Measurements from ENCODE around the gene ARHGAP4.
A peak's percentile ranks its signal among the peaks of the same experiment; 100 is the strongest.

Gene ARHGAP4

DNA sequence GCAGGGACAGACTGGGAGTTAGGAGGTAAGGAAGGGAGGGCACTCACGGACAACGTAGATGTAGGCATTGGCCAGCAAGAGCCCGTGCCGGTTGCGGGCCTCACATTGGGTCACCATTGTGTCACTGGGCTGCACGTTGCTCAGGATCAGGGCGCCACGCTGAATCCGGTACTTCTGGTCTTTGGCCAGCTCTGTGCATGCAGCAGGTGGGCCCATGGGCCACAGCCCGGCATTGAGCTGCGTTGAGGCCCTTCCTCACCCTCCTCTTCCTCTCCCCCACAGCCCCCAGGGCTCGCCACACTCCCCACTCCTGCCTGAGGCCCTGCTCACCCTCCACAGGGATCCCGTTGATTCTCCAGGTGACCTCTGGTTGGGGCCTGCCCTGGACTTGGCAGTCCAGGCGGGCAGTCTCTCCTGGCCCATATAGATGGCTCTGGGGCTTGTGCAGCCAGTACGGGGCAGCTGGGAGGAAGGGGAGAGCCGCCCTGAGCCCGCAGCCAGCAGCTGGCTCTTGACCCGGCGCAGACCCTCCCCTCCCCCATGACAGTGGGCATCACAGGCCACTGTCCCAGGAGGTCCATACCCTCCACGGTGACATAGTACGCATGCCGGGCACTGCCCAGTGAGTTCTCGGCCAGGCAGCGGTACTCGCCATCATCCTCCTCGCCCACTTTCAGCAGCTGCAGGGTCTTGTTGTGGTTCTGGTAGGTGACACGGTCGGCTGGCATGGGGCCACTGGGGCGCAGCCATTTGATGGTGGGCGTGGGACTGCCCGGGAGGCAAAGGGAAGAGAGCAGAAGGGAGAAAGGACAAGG is 56.4 kb downstream of the ARHGAP4 start:
- Histone ChIP-seq H3K9me3 (ENCODE audit: severe bottlenecking) (no peaks in the 10 kb centered on the region), H3K4me3 (ENCODE audit: low read depth, low read length) (no peak overlapping the region), H3K36me3 (peaks cover 64% of the 10 kb centered on the region), H3K27me3 (ENCODE audit: insufficient read depth, low read depth, severe bottlenecking) (peaks cover 27% of the 10 kb centered on the region), H3K27ac (no peak overlapping the region)
- DNase-seq: no peak
- TF ChIP-seq, protein P1, sequence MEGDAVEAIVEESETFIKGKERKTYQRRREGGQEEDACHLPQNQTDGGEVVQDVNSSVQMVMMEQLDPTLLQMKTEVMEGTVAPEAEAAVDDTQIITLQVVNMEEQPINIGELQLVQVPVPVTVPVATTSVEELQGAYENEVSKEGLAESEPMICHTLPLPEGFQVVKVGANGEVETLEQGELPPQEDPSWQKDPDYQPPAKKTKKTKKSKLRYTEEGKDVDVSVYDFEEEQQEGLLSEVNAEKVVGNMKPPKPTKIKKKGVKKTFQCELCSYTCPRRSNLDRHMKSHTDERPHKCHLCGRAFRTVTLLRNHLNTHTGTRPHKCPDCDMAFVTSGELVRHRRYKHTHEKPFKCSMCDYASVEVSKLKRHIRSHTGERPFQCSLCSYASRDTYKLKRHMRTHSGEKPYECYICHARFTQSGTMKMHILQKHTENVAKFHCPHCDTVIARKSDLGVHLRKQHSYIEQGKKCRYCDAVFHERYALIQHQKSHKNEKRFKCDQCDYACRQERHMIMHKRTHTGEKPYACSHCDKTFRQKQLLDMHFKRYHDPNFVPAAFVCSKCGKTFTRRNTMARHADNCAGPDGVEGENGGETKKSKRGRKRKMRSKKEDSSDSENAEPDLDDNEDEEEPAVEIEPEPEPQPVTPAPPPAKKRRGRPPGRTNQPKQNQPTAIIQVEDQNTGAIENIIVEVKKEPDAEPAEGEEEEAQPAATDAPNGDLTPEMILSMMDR (IDR thresholded peaks at IDR 0.05; ENCODE audit: low read depth, low read length): no peak

GRCh38 chrX:153868576-153869472 is 57.2 kb downstream of the ARHGAP4 start:
- TF ChIP-seq, protein P1 (IDR thresholded peaks at IDR 0.05; ENCODE audit: low read depth, low read length): no peak
- DNase-seq: no peak
- Histone ChIP-seq H3K36me3 (peaks cover 72% of the 10 kb centered on the region), H3K27ac (no peak overlapping the region), H3K9me3 (ENCODE audit: severe bottlenecking) (no peaks in the 10 kb centered on the region), H3K27me3 (ENCODE audit: insufficient read depth, low read depth, severe bottlenecking) (peaks cover 29% of the 10 kb centered on the region), H3K4me3 (ENCODE audit: low read depth, low read length) (no peak overlapping the region)

DNA sequence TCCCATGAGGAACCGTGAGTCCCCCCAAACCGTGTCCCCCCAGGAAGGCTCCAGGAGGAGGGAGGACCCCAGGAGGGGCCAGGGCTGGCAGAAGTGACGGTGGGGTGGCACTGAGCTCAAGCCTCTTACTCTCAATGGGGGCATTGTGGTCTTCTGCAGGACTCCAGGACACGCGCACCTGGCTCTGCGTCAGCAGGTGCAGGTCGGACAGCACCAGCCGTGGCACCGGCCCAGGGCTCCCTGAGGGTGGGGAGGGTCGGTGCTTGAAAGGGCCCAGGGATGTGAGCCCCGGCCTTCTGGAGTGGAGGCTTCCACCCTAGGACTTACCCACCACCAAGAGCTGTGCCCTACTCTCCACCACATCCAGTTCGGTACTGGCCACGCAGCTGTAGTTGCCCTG is 58.4 kb downstream of the ARHGAP4 start:
- Histone ChIP-seq H3K4me3 (ENCODE audit: low read depth, low read length) (no peak overlapping the region), H3K27ac (no peak overlapping the region), H3K36me3 (peaks cover 83% of the 10 kb centered on the region), H3K27me3 (ENCODE audit: insufficient read depth, low read depth, severe bottlenecking) (peaks cover 23% of the 10 kb centered on the region), H3K9me3 (ENCODE audit: severe bottlenecking) (no peaks in the 10 kb centered on the region)
- DNase-seq: no peak
- TF ChIP-seq, protein P1 (IDR thresholded peaks at IDR 0.05; ENCODE audit: low read depth, low read length): no peak

DNA sequence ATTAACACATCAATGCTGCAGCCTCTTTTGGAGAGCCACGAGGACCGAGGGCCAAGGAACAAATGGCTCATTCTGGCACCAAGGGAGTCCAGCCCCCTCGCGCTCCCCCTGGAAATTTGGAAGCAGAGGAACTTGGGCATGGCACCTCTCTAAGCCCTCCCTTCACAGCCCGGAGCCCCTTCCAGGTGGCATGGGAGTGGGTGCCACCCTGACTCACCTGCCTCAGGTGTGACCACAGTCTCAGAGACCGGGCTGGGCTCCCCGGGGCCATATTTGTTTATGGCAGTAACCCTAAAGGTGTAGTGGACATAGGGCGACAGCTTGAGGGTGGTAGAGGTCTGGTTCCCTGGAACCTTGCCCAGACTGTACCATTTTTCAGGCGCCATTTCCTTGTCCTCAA is 58.9 kb downstream of the ARHGAP4 start:
- peaks cover 4% of the 10 kb centered on the region for H3K9me3 ChIP-seq (ENCODE audit: severe bottlenecking)
- peaks cover 86% of the 10 kb centered on the region for H3K36me3 ChIP-seq
- no peak overlapping the region for H3K27ac ChIP-seq
- peaks cover 25% of the 10 kb centered on the region for H3K27me3 ChIP-seq (ENCODE audit: insufficient read depth, low read depth, severe bottlenecking)
- H3K4me3 ChIP-seq (ENCODE audit: low read depth, low read length): no peak overlapping the region
- DNase-seq: no peak
- TF ChIP-seq, protein P1 (IDR thresholded peaks at IDR 0.05; ENCODE audit: low read depth, low read length): no peak

GRCh38 chrX:153866302-153867019 is 59.6 kb downstream of the ARHGAP4 start:
- H3K27ac ChIP-seq: no peak overlapping the region
- peaks cover 85% of the 10 kb centered on the region for H3K36me3 ChIP-seq
- H3K27me3 ChIP-seq (ENCODE audit: insufficient read depth, low read depth, severe bottlenecking): peaks cover 26% of the 10 kb centered on the region
- TF ChIP-seq, protein P1 (IDR thresholded peaks at IDR 0.05; ENCODE audit: low read depth, low read length): no peak
- DNase-seq: peak; percentile 7
- H3K9me3 ChIP-seq (ENCODE audit: severe bottlenecking): peaks cover 4% of the 10 kb centered on the region
- H3K4me3 ChIP-seq (ENCODE audit: low read depth, low read length): no peak overlapping the region
